Stimulated activated naive CD8-positive, alpha-beta T cell treated with anti-CD3 and anti-CD28 coated beads, Interleukin-15, Interleukin-2, amounts not matched to agents 100 U/mL and 50 U/mL, for 24 hours (primary cell): ENCODE results near the gene THUMPD3.

Experiments used
- ATAC-seq: fragments of 150-1000 bp; cut with Tn5 transposase; one replicate; pipeline ENCODE4 v1.10.0; 2021
- DNase-seq: peaks from one replicate; pipeline ENCODE4 v3.0.0; 2021

THUMPD3 gene, protein sequence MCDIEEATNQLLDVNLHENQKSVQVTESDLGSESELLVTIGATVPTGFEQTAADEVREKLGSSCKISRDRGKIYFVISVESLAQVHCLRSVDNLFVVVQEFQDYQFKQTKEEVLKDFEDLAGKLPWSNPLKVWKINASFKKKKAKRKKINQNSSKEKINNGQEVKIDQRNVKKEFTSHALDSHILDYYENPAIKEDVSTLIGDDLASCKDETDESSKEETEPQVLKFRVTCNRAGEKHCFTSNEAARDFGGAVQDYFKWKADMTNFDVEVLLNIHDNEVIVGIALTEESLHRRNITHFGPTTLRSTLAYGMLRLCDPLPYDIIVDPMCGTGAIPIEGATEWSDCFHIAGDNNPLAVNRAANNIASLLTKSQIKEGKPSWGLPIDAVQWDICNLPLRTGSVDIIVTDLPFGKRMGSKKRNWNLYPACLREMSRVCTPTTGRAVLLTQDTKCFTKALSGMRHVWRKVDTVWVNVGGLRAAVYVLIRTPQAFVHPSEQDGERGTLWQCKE

DNA sequence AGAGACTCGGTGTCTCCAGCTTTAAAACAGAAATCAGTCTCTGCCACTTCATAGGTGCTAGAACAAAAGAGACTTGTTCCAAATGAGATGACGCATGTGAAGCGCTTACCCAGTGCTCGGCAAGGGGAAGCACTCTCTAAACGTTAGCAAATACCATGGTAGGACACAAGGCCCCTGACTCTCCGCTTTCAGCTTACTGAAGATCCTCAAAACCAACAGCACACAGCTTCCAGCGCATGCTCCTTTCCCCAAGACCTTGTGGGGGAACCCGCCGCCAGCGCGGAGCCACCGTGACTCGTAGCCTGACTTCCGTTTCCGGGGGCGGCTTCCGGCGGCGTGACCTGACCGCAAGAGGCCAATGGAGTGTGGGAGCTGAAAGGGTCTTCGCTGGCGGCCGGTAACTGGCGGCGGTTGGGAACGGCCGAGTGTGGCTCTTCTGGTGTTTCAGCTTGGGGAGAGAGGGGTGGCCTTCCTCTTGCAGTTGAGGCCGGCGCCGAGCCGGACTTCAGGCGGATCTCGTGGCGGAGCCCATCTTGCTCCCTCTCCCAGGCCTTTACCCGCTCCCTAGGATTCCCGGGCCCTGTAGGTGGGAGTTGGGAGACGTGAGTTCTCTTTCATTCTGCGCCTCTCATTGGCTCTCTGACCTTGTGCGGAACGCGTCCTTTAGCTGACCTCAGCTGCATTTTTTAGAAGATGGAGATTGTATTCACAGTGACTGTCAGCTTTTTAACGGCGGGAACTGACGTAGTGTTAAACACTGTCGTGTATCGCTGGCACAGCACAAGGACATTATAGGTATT lies at the start of gene THUMPD3:
Gene THUMPD3, plus strand, starts transcription at position 324 of the 800 bp plus-strand sequence. CDS start 2,015 bp downstream, outside the sequence.
- ATAC-seq = peak; percentile 96
- peak; percentile 95 for DNase-seq

DNA sequence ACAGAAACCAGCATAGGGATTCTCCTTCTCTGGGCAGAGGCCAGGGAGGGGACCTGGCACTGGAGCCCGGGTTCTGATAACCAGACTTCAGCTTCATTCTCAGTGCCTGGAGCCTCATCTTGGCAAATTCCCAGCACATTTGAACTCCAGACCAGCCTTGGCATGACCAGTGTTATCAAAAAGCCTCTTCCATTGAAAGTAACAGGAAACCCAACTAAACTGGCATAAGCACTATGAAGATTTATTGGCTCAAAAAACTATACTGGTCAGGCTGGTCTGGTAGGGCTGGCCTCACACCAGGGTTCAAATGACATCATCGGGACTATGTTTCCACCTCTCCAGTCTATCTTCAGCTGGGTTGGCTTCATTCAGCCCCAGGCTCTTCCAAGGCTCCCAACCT lies 48.1 kb upstream of the THUMPD3 start:
- ATAC-seq = no peak

DNA sequence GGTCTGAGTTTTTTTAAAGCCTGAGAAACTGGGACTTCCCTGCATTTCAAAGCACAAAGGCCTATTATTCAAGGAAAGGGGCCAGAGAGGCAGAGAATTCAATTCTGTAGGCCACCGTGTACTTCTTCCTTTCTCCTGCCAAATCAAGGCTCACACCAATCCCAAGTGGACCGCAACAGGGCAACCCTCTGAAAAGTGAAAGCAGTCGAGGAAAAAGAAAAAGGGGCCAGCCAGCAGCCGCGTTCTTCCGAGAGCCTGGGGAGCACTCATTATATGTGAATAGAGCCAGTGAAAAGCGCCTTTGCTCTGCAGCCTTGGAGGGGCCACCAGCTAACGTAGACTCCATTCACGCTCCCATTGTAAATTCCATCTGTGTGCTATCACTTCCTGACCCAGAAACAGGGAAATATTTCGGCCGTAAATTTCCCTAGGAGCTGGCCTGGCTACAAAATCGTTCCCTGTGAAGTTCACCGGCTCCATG lies 45.9 kb upstream of the THUMPD3 start:
- ATAC-seq (no peak), DNase-seq (no peak)

More for the DNA sequence above, 48.1 kb upstream of the THUMPD3 start:
- DNase-seq = no peak

DNA sequence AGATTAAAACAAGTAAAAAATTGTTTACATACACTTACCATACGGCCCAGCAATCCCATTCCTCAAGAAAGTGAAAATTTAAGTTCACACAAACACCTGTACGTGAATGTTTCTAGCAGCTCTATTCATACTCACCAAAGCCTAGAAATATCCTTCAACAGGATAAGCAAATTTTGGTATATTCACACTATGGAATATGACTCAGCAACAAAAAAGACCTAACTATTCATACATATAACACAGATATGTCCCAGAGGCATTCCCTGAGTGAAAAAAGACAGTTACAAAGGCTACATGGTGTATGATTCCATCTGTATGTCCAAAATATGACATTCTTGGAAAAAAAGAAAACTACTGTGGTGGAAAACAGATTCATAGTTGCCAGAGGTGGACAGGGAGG lies 40.1 kb upstream of the THUMPD3 start:
- no peak for ATAC-seq
- no peak for DNase-seq

DNA sequence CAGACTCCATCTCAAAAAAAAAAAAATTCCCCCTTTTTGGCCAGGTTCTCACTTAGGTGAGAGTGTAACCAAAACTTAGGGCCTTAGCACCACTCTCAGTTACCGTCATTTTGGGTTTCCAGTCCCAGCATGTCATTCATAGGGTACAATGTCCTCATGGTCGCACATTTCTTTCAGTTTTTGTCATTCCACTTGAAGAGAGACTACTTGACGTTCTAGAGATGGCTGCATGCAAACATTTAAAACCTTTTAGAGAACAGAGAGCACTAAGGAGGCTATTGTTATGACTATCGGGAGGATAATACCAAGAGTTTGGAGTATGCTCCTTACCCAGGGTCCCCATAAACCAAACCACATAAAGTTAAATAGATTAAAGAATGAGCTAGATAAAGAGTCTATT lies 37.9 kb upstream of the THUMPD3 start:
- no peak for DNase-seq
- no peak for ATAC-seq

DNA sequence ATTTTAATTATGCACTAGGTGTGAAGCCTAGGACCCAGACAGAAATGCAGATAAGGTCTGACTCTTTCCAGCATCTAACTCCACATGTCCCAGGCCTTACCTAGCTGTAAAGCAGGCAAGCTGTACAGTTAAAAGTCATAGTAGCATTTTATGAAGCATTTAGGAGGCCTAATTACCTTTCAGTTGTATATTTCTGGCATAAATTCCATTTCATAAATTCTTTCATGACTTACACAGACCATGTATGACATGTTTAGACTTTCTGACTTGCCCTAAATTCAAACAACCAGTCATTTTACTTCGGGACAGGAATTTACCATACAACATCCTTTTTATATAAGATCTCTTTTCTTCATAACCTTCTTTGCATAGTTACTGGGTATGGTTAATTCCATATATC lies 35.3 kb upstream of the THUMPD3 start:
- ATAC-seq = no peak
- no peak for DNase-seq

DNA sequence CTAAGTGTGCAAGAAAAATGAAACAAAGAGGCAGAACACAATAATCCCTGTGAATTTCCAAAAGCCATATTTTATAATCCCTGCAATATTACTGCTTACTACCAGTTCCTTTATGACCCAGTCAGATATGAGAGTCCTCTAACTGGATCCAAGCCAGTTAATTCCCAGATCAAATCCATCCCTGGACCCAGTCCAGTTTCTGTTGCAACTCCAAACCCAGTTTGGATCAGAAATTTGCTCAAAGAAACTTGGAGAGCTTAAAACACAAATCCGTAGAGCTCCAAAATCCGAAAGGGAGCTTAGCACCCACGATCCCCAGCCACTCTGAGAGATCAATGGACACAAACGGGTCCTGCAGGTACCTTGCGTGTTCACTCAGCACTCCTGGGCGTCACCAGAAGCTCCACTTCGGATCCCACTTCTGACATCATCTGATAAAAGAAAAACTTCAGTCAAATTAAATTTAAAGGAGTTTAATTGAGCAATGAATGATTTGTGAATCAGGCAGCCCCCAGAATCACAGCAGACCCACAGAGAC lies 32.6 kb upstream of the THUMPD3 start:
- no peak for DNase-seq
- ATAC-seq = no peak

DNA sequence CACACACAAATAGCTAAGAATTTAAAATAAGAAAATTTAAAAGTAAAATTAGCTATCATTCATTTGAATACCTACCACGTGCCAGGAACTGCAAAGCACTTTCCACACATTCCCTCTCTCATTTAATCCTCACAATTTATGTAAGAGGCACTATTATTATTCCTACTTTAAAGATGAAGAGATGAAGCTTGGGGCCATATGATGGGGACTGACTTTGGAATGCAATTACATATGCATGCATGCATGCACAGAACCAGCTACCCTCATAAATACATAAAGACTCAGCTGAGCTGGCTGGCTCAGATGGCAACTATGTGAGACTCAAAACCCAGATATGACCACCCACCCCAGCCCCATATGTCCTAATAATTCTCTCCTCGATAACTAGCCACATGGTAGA lies 31.7 kb upstream of the THUMPD3 start:
- no peak for ATAC-seq
- DNase-seq = no peak

DNA sequence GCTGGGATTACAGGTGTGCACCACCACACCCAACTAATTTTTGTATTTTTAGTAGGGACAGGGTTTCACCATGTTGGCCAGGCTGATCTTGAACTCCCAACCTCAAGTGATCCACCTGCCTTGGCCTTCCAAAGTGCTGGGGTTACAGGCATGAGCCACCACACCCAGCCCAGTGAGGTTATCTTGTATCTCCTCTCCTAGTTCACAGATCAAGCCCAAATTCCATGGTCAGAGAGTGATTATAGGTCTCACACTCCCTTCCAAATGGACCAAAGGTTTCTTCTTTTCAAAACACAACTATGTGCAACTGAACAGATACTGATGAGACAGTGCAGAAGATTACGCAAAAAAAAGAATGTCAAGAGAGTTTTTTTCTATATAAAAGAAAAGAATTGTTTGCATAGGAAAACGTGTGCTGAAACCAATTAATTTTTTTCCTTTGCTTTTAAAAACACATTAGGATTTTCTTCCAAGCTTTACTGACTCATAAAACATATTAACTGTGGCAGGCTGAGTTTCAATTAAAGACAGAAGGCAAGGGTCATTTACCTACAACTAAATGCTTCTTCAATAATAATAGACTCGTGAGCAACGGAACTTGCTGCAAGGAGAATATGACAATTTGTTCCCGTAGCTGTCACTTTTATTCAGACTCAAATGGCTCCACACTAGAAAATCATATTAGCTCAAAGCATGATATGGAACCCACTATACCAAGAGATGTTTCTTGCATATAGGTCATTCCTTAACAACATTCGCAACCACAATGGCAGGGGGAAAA lies 30.4 kb upstream of the THUMPD3 start:
- ATAC-seq = no peak
- DNase-seq = no peak

DNA sequence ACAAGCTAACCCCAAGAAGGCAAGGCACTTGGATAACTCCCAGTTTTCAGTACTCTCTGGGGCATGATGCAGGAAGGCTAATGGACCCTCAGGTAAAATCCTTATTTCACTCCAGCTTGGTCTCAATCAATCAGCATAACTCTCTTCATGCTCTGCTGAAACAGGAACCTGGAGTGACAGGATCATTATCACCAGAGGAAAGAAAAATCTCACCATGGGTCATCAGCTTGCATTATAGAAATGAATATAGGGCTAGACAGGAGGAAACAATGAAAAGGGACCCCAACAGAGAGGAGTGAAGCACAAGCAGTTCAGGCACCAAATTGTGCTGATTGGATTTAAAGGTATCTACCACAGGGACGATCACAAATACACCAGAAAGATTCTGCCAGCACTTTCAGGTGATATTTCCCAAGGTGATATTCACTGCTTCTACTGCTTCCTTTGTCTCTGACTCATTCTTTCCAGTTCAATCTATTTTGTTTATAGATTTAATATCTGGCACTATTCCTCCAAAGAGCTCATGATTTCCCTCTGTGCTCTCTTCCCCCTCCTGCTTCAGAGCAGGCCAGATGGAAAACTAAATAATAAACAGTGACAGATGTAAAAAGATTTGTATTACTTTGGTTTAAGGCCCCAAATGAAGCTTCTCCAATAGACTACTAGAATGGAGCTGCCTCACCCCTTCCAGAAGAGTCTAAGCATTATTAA lies 22.9 kb upstream of the THUMPD3 start:
- no peak for DNase-seq
- no peak for ATAC-seq

DNA sequence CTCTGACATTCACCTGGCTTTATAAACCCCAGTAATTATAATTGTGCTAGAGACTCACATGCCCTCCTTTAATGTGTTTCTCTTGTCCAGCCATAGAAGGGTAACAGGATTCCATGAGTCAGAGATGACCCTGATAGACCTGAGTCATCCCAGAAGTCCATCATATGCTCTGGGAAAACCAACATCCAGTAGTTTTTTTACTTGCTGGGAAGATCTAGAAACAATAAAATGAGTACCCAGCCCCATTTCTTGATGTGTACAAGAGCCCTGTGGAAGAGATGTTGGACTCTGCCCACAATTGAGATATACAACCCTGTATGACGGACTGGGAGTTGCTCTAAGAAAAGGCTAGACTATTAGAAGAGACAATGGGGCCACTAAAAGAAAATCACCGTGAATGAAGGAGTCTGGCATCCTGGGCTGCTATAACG lies 22.4 kb upstream of the THUMPD3 start:
- ATAC-seq (no peak), DNase-seq (no peak)

DNA sequence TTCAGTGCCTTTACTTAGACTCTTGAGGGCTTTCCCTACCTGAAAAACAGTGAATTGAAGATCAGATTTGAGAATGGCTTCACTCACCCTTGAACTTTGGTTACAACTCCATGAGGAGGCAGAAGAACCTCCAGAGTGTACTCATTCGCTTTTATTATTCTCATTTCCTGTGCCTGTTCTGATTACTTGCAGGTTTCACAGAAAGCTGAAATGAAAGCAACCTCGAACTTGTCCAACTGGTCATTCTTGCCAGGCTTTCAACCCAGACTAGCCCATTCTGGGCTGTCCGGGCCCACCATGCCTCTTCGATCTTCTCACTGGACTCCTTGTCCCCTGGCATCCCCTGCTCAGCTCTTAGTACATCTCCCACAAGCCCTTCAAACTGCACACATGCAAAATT lies 20.2 kb upstream of the THUMPD3 start:
- DNase-seq (no peak), ATAC-seq (no peak)

DNA sequence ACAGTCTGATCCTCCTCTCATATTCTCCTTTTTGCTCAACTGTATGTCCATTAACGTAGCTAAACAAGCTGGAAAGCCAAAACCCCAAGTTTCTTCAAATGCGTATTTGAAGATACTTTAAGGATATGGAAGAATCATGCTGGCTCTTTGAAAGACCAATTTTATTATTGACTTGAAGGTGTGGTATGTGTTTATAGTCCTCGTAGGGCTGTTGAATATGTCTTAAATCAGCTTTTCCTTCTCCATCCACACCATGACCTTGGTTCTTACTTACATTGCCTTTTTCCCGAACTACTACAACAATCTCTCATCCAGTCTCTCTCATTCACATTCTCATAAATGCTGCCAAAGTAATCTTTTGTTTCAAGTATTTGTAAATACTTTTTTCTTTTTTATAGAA lies 19.7 kb upstream of the THUMPD3 start:
- ATAC-seq (no peak), DNase-seq (no peak)

DNA sequence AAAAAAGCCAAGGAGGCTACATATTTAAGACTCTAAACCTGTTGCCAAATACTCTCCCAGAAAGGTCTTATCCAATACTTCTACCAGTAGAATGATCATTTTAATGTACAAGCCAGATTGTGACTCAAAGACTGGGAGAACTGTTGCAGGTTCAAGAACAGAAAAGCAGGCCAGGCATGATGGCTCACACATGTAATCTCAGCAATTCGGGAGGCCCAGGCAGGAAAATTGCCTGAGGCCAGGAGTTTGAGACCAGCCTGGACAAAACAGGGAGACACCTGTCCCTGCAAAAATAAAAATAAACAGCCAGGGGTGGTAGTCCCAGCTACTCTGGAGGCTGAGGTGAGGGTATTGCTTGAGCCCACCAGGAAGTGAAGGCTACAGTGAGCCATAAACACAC lies 17.8 kb upstream of the THUMPD3 start:
- DNase-seq = no peak
- ATAC-seq = no peak

DNA sequence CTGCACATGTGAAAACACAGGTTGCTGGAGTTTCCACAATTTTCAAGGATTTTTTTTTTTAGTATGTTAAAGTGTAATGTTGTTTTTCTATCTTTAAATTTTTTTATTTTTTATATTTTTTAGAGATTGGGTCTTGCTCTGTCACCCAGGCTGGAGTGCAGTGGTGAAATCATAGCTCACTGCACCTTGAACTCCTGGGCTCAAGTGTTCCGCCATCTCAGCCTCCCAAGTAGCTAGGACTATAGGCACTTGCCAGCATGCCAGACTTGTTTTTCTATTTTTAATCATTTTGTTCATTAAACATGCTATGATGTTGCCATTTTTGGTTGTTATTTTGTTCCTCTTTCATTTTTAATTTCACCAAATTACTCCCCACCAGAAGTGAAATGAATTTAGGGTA lies 16.7 kb upstream of the THUMPD3 start:
- ATAC-seq (no peak), DNase-seq (no peak)

DNA sequence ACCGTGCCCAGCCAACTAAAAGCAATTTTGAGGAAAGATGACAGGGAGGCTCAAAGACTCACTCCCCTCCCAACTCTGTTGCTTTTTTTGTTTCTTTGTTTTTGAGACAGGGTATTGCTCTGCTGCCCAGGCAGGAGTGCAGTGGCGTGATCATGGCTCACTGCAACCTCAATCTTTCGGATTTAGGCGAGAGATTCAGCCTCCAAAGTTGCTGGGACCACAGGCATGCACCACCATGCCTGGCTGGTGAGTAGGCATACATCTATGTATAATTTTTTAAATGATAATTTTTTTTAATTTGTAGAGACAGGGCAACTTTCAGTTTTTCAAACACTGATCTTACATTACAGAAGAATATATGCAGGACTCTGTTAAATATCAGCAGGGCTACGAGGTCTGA lies 15.8 kb upstream of the THUMPD3 start:
- ATAC-seq (no peak), DNase-seq (no peak)

DNA sequence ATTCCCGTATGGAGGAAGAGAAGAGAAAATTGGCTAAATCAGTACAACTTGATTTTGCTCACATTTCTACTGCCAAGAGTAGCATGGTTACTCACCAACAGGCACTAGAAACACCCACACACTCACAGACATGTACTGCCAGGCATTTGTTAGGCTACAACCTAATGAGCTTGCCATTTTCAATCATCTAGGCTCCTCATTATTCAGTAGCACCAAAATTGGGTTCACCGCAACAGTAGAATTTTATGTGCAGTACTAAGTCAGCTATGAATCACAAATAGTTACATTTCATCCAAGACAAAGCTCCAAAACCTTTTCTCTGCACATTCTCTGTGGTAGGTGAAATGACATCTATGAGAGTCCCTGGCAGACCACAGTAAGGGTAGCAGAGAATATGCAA lies 15.0 kb upstream of the THUMPD3 start:
- peak; percentile 40 for ATAC-seq
- DNase-seq = no peak

DNA sequence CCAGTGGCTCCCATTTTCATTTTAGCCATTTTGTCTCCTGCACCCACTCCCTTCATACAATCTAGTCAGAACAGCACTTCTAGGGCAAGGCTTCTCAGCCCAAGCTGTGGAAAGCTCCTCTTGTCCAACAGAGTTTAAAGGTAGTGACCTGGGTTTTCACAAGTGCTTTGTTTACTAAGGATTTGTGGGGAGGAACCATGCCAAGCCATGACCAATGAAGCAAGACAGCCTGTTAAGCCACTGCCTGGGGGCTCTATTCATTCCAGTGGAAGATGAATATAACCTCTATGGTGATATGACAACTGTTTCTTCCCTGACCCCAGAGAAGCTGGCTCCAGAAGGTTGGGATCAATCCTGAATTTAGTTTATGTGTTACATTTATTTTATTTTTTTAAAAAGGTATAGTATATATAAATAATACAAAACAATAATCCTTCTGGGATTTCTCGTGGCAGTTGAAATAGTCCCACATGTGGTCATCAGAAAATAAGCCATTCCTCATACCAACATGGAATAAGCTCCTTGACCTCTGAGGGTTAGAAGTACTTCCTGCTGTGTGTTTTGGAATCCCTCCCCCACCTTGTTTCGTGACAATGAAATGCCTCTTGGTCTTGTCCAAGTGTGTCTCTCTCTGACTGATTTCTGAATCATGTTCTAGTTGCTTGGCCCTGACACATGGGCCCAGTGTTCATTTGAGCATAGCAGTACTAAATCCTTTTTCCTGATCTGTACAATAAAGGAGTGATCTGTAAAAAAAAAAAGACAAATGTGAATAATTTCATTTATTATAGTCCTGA lies 13.3 kb upstream of the THUMPD3 start:
- ATAC-seq = no peak
- no peak for DNase-seq

DNA sequence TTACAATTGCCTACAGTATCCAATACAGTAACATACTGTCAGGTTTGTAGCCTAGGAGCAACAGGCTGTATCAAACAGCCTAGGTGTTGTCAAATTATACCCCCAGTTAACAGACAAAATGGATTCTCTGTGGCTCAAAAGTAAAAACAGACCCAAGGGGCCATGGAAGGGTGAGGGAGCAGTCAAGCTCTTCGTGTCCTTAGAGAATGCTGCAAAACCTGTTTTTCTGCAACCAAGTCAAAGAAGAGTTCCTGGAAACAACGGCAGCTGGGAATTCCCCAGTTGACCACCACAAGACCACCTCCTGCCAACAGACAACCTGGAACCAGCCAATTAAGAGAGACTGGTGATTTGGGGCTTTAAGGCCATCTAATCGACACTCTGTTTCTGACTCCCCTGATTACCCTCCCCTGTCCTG lies 11.1 kb upstream of the THUMPD3 start:
- DNase-seq = no peak
- ATAC-seq = no peak

DNA sequence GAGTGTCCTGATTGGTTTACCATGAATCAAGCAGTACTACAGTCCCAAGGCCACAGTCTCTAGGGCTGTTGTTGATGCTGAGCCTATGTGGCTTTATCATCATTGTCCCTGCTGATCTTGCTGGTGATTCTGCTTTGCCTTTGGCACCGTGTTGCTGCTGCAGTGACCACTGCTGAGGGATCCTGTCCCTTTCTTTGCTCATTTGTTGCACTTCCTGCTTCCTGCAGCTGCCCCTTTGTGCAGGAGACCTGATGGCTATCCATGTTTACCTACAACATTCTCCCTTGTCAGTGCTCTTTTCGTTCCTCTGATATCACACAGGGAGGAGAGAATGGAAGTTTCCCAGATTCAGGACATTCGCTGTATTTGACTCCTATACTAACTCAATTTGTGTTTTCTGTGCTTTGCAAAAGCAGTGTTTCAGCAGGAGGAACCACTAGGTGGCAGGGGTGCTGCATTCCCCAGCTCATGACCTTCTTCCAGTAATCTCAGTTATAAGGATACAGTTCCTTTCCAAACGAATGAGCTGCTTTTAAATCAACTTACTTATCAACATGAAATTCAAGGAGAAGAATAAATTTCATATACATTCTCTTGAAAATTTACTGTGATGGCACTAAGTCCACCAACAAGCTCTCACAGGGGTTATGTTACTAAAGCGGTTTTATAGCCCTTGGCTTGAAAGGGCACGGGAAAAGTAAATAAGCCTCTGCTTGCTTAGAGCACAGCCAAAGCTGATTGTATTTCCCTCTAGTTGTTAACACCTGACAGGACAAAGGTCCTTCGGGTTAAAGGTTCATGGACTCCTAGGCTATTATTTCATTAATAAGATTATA lies 9.7 kb upstream of the THUMPD3 start:
- no peak for ATAC-seq

More for the DNA sequence above, 9.7 kb upstream of the THUMPD3 start:
- peak; percentile 53 for DNase-seq
